ENCODE results near the gene TMEM30A.

TMEM30A gene

GRCh38 chr6:75284632-75285282 is at the start of gene TMEM30A:
TMEM30A (minus strand) TSS chr6:75284792; CDS start chr6:75284638, 154 bp downstream.
- DNase-seq (ENCODE audit: low read depth in 2 of 2): peak; percentile 90 to 95

GRCh38 chr6:75333676-75334200 is 49.1 kb upstream of the TMEM30A start:
- DNase-seq (ENCODE audit: low read depth in 2 of 2): no peak

GRCh38 chr6:75331151-75331550 is 46.6 kb upstream of the TMEM30A start:
- DNase-seq (ENCODE audit: low read depth in 2 of 2): no peak

- no peak for DNase-seq (ENCODE audit: low read depth in 2 of 2)
Observed at GRCh38 chr6:75329703-75330102, 45.1 kb upstream of the TMEM30A start.

GRCh38 chr6:75327807-75328206 is 43.2 kb upstream of the TMEM30A start:
- DNase-seq (ENCODE audit: low read depth in 2 of 2): no peak

- DNase-seq (ENCODE audit: low read depth in 2 of 2): no peak
Observed at GRCh38 chr6:75326557-75327258, 42.1 kb upstream of the TMEM30A start.

GRCh38 chr6:75318900-75319299 is 34.3 kb upstream of the TMEM30A start:
- DNase-seq (ENCODE audit: low read depth in 2 of 2): no peak

GRCh38 chr6:75317503-75318206 is 33.1 kb upstream of the TMEM30A start:
- DNase-seq (ENCODE audit: low read depth in 2 of 2): no peak

- DNase-seq (ENCODE audit: low read depth in 2 of 2): no peak
Observed at GRCh38 chr6:75315978-75316377, 31.4 kb upstream of the TMEM30A start.

- no peak for DNase-seq (ENCODE audit: low read depth in 2 of 2)
Observed at GRCh38 chr6:75308250-75308988, 23.8 kb upstream of the TMEM30A start.

GRCh38 chr6:75307364-75308004 is 22.9 kb upstream of the TMEM30A start:
- no peak for DNase-seq (ENCODE audit: low read depth in 2 of 2)

GRCh38 chr6:75306064-75306463 is 21.5 kb upstream of the TMEM30A start:
- no peak for DNase-seq (ENCODE audit: low read depth in 2 of 2)

GRCh38 chr6:75305573-75305972 is 21.0 kb upstream of the TMEM30A start:
- DNase-seq (ENCODE audit: low read depth in 2 of 2): no peak

GRCh38 chr6:75302280-75302679 is 17.7 kb upstream of the TMEM30A start:
- DNase-seq (ENCODE audit: low read depth in 2 of 2): no peak

GRCh38 chr6:75301537-75301936 is 16.9 kb upstream of the TMEM30A start:
- DNase-seq (ENCODE audit: low read depth in 2 of 2): no peak

- DNase-seq (ENCODE audit: low read depth in 2 of 2): no peak
Observed at GRCh38 chr6:75301088-75301487, 16.5 kb upstream of the TMEM30A start.

- DNase-seq (ENCODE audit: low read depth in 2 of 2): no peak
Observed at GRCh38 chr6:75300531-75300855, 15.9 kb upstream of the TMEM30A start.

GRCh38 chr6:75299801-75300530 is 15.4 kb upstream of the TMEM30A start:
- no peak for DNase-seq (ENCODE audit: low read depth in 2 of 2)

- DNase-seq (ENCODE audit: low read depth in 2 of 2): no peak
Observed at GRCh38 chr6:75296811-75297779, 12.5 kb upstream of the TMEM30A start.

GRCh38 chr6:75292555-75292954 is 8.0 kb upstream of the TMEM30A start:
- DNase-seq (ENCODE audit: low read depth in 2 of 2): no peak
